Kidney epithelial cell (primary cell): ENCODE measurements around the gene MOGAT2. TPM values are rescaled to one million over a fixed set of nuclear protein-coding genes. Genes with fewer than 3 reads are reported as not detected.
"Not testable (repeated sequence)": the region's sequence is repeated elsewhere in the genome, so short reads cannot be mapped to it uniquely, and the experiment has no call there.

ENCODE experiments used
- DNase-seq: peaks from one replicate; pipeline ENCODE4 v3.0.0-alpha.2; 2010; ENCODE audit warnings: low read depth
- H3K27me3 ChIP-seq: 2 replicates; pipeline ENCODE4 v1.6.0; 2011; ENCODE audit warnings: low read length; ENCODE audit not compliant: control insufficient read depth, insufficient read depth
- H3K36me3 ChIP-seq: 2 replicates; pipeline ENCODE4 v1.5.1; 2011; ENCODE audit warnings: low read length; ENCODE audit not compliant: control insufficient read depth, insufficient read depth
- H3K4me3 ChIP-seq: 2 replicates; pipeline ENCODE4 v1.5.1; 2011; ENCODE audit warnings: low read depth, mild to moderate bottlenecking, control low read depth, low read length
- CTCF ChIP-seq: IDR thresholded peaks from 2 replicates; pipeline ENCODE4 v1.5.1; 2011; ENCODE audit warnings: mild to moderate bottlenecking, moderate library complexity, low read length, control low read depth, inconsistent platforms; ENCODE audit not compliant: insufficient read depth, poor library complexity, severe bottlenecking
- total RNA-seq: library from RNA; depleted of rRNA; stranded (reverse); fragments of >200 nt; gene quantifications from 2 replicates; pipeline ENCODE4 v1.2.3, GENCODE V29; 2015

Gene MOGAT2
- total RNA-seq, 1 donor from 2014 or later, result not detected

- no peaks in the 10 kb centered on the region for H3K36me3 ChIP-seq
- H3K27me3 ChIP-seq, result no peaks in the 10 kb centered on the region
- DNase-seq, result no peak
- no peak overlapping the region for H3K4me3 ChIP-seq
- TF ChIP-seq CTCF, result no peak
Measured at GRCh38 chr11:75733431-75734107, 15.9 kb downstream of the MOGAT2 start.

- no peak for TF ChIP-seq CTCF
- Histone ChIP-seq H3K27me3 (no peaks in the 10 kb centered on the region), H3K4me3 (no peak overlapping the region), H3K36me3 (no peaks in the 10 kb centered on the region)
- no peak for DNase-seq
Measured at GRCh38 chr11:75734491-75735180, 17.0 kb downstream of the MOGAT2 start.

GRCh38 chr11:75735181-75735845 lies 17.7 kb downstream of the MOGAT2 start:
- Histone ChIP-seq H3K27me3 (no peaks in the 10 kb centered on the region), H3K4me3 (no peak overlapping the region), H3K36me3 (no peaks in the 10 kb centered on the region)
- TF ChIP-seq CTCF, result no peak
- no peak for DNase-seq

GRCh38 chr11:75737314-75737713 lies 19.7 kb downstream of the MOGAT2 start:
- no peaks in the 10 kb centered on the region for H3K36me3 ChIP-seq
- no peaks in the 10 kb centered on the region for H3K27me3 ChIP-seq
- no peak overlapping the region for H3K4me3 ChIP-seq
- no peak for DNase-seq
- no peak for TF ChIP-seq CTCF

- no peaks in the 10 kb centered on the region for H3K36me3 ChIP-seq
- no peak overlapping the region for H3K4me3 ChIP-seq
- TF ChIP-seq CTCF, result no peak
- peaks cover 2% of the 10 kb centered on the region for H3K27me3 ChIP-seq
- DNase-seq, result no peak
Measured at GRCh38 chr11:75740681-75741080, 23.0 kb downstream of the MOGAT2 start.

GRCh38 chr11:75743159-75743558 lies 25.5 kb downstream of the MOGAT2 start:
- not testable (repeated sequence) for H3K36me3 ChIP-seq, DNase-seq, H3K4me3 ChIP-seq, H3K27me3 ChIP-seq
